Activated T-cell treated with anti-CD3 and anti-CD28 coated beads for 24 hours (primary cell): Measurements from ENCODE around the gene PADI3.

Experiments
- DNase-seq: peaks from one replicate; pipeline ENCODE4 v3.0.0-alpha.2; 2020; ENCODE audit warnings: low read depth

Gene PADI3

GRCh38 chr1:17274186-17275170 lies 25.6 kb downstream of the PADI3 start:
- DNase-seq, result no peak

- DNase-seq, result no peak
Observed at GRCh38 chr1:17276568-17276967, 27.7 kb downstream of the PADI3 start.

GRCh38 chr1:17277511-17278159 lies 28.7 kb downstream of the PADI3 start:
- no peak for DNase-seq

DNA sequence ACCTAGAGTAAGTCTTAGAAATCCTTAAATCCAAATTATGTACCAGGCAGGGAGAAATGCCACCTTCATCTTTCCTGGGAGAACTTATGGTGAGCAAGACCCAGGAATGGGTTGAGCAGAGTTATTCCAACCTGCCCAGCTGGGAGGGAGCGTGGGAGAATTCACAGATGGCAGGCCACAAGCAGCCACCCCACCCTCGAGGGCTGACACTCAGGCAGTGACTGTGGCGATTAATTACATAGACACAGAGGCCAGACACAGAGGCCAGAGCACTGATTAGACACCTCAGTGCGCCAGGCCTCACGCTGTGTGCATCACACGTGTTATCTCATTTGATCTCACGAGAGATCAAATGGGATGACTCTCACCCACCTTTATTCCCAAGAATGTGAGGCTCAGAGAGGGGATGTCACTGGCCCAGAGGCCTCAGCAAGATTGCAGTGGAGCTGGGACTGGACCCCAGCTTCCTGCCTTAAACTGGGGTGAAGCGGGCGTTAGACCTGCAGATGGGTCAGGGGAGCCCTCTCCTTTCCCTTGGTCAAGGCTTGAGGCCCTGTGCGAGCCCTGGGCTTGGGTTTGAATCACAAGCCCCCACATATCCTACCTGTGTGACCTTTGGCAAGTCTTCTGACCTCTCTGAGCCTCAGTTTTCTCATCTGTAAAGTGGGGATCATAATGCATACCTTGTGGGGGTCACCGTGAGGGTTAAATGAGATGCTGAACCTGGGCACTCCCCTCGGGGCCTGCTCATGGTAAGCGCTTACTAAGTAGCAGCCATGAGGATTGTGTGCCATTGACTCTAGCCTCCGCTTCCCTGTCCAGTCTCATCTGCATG lies 30.3 kb downstream of the PADI3 start:
- DNase-seq, result no peak

GRCh38 chr1:17280436-17280835 lies 31.5 kb downstream of the PADI3 start:
- no peak for DNase-seq

DNA sequence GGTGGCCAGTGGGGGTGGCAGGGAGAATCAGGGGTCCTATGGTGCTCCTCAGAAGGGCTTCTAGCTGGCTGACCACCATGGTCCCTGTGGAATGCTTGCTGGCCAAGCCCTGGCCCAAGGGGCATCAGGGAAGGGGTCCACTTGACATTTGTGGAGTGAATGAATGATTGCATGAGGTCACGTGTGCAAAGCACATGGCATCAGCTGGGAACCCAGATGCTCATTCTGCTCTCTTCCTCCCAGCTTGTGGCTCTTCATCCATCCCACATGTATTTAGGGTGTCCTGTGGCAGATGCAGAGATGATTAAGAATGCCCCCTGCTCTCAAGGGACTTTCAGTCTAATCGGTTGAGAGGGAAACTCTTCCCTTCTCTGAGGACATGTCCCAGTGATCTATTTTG lies 32.0 kb downstream of the PADI3 start:
- no peak for DNase-seq

DNA sequence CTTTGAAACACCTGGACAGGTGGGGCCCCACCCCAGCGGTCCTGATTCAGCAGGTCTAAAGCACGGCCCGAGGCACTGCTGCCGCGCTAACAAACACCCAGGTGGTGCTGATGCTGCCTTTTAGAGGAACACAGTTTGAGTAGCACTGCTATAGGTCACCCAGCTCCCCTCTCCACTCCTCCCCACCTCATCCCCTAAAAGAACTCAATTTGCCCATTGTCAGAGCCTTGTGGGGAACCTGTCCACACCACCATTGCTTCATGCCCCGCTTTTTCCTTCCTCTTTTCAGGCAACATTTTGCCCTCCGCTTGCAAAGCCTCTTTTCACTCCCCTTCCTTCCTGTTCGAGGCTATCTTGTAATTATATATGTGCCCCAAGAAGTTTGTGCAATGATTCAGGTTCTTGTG lies 32.9 kb downstream of the PADI3 start:
- no peak for DNase-seq

DNA sequence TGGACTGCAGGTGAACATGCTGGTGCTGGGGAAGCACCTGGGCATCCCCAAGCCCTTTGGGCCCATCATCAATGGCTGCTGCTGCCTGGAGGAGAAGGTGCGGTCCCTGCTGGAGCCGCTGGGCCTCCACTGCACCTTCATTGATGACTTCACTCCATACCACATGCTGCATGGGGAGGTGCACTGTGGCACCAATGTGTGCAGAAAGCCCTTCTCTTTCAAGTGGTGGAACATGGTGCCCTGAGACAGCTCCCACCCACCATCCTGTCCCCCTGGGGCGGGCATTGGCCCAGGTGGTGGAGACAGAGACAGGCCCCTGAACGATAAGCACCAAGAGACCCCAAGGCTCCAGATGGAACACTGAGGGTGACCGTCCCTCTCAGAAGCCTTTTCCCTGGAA lies 33.9 kb downstream of the PADI3 start:
- DNase-seq, result no peak

GRCh38 chr1:17286646-17287045 lies 37.7 kb downstream of the PADI3 start:
- DNase-seq, result no peak

DNA sequence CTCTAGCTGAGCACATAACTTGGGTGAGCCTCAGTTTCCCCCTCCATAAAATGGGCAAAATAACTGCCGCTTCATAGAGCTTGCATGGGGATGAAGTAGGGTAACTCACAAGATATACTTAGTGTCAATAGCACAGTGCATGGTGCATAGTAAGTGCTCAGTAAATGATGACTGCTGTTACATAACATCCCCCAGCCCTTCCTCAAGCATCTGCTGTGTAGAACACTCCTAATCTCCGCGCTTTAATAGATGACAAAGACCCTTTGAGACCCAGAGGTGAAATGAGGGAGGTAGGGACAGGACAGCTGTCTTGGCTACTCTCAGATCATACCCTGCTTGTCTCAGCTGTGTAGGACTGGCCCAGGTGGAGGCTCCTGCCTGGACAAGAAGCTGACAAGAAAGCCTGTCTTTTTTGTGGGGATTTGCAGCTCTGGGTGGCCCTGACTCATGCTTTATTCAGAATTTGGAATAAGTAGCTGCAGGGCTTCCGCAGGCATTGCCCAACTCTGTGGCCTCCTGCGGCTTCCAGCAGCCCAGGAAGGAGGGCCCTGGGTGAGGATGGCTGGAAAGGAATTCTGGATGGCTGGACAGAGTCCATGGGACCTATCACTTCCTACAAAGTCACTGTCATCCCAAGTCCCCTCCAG lies 38.4 kb downstream of the PADI3 start:
- DNase-seq, result no peak

- no peak for DNase-seq
Observed at GRCh38 chr1:17289721-17290120, 40.8 kb downstream of the PADI3 start.

- DNase-seq, result no peak
Observed at GRCh38 chr1:17290553-17290952, 41.7 kb downstream of the PADI3 start.

- DNase-seq, result no peak
Observed at GRCh38 chr1:17292299-17293160, 43.6 kb downstream of the PADI3 start.

DNA sequence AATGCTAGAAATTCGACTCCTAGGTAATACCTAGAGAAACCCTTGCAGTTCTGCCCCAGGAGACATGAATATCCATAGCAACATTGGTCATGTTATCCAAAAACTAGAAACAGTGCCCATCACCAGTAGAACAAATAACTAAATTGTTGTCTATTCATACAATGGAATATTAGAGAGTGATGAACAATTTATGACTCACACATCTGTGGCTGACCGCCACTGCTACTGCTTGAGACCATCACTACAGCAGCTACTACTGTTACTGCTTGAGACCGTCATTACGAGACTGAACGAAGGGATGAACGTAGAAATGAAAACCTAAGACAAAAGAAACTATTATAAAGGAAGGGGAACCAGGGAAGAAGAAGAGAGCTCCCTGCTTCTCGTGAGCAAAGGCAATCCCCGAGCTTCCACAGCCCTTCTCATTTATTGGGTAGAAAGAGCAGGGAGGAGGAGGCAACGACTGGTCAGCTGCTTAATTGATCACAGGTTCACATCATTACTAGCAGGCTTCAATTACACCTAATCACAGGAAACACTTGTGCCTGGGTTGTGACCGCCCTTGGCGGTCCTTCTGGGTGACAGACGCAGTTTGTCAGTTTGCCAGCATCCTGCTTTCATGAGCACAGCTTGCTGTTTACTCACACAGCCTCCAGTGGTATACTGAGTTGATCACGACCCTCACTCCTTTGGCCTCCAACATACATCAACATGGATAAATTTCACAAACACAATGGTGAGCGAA lies 45.0 kb downstream of the PADI3 start:
- DNase-seq, result no peak

- no peak for DNase-seq
Observed at GRCh38 chr1:17295292-17295691, 46.4 kb downstream of the PADI3 start.

DNA sequence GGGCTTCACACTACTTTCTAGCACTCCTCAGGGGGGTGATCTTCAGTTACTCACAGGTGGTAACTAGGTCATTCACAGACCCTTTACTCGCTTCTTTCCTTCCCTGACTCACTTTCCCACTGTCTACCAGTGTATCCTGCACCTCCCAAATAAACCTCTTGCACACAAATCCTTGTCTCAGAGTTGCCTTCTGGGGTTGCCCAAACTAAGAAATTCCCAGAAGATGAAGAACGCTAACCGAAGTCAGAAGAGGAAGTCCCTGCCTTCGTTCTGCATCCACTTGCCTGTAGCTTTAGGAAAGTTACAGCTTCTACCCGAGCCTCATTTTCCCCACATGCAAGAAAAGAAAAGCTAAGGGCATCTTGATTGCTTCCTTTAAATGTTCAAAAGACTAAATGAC lies 47.2 kb downstream of the PADI3 start:
- DNase-seq, result no peak

- no peak for DNase-seq
Observed at GRCh38 chr1:17297991-17298390, 49.1 kb downstream of the PADI3 start.

- no peak for DNase-seq
Observed at GRCh38 chr1:17301767-17302166, 52.9 kb downstream of the PADI3 start.

GRCh38 chr1:17304151-17304825 lies 55.4 kb downstream of the PADI3 start:
- no peak for DNase-seq

DNA sequence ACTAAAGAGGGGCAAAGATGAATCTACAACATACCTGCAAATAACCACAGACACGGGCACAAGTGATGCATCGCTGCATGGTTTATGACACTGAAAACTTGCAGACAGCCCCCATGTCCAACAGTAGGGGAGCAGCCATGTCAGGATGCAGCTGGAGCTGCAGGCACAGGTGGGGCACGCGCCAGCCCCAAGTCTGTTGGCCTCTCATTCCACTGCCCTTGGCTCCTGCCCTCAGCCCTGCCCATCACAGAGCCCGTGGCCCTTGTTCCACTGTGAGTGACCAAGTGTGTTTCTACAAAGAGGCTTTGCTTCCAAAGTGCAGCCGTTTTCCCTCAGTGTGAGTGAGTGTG lies 55.9 kb downstream of the PADI3 start:
- no peak for DNase-seq
